T1000 (cell line): ENCODE results near the gene MXD3.
"Not testable (repeated sequence)": the region's sequence is repeated elsewhere in the genome, so short reads cannot be mapped to it uniquely, and the experiment has no call there.

Source experiments
- DNase-seq: peaks from one replicate; lab custom pipeline; 2025; ENCODE audit warnings: mixed read lengths; lab: John Stamatoyannopoulos, UW

The MXD3 gene

DNA sequence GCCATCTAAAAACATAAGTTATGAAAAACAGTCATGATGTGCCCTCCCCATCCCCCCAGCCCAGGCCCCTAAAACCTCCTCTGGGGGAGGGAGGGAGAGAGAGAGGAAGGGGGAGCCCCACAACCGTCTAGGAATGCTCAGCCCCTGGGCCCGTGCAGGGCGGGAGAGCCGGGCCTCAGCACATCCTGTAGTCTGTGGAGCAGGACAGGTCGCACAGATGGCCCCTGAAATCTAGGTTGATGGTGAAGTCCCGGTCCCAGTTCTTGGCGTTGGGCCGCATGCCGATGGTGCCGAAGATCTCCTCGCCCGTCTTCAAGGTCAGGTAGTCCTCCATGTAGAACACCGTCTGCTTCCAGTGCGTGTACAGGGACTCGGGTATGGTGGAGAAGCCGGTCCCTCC is 46.3 kb downstream of the MXD3 start:
- no peak for DNase-seq

DNA sequence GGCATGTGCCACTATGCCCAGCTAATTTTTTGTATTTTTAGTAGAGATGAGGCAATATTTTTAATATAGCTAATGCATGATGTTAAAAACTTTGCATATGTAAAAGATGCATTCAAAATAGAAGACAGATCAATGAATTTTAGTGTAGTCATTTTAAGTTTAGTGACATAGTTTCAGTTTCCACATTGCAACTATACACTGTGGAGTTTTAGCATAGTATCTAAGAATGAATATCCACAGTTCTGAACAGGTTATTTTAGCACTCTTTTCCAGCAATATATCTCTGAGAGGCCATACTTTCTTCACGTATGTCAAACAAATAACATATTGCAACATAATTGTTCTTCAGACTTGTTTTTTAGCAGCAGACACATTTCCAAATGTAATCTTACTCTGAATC is 47.5 kb downstream of the MXD3 start:
- DNase-seq: no peak

DNA sequence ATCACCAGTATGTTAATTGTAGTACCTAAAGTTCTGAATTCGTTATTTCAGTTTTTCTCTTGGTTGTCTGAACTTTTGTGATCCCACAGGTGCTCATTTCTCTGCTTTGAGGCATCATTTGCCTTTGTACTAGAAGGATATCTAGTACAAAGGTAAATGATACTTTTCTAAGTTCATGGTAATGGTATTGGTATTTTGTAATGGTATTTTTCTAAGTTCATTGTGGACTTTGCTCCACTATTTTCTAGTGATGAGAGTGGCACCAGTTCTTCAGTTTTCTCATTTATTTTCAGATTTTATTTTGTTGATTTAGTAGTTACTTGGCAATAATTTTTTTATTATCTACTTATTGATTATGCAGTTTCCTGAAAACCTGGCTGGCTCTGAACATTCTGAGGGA is 50.2 kb downstream of the MXD3 start:
- DNase-seq: no peak

DNA sequence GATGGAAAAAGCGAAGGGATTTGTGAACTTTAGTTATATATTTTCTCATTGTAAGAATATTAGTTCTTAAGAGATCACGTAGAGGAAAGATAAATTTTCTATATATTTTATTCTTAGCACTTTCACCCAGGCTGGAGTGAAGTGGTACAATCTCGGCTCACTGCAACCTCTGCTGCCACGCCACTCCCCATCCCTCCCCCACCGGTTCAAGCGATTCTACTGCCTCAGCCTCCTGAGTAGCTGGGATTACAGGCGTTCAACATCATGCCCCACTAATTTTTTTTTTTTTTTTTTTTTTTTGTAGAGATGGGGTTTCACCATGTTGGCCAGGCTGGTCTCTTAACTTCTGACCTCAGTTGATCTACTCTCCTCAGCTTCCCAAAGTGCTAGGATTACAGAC is 50.7 kb downstream of the MXD3 start:
- DNase-seq: no peak

DNA sequence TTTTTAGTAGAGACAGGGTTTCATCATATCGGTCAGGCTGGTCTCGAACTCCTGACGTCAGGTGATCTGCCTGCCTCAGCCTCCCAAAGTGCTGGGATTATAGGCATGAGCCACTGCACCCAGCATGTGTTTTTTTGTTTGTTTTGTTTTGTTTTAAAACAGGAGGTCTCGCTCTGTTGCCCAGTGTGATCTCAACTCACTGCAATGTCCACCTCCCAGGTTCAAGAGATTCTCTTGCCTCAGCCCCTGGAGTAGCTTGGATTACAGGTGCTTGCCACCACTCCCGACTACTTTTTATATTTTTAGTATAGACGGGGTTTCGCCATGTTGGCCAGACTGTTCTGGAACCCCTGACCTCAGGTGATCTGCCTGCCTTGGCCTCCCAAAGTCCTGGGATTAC is 53.0 kb downstream of the MXD3 start:
- not testable (repeated sequence) for DNase-seq
